Ovary (tissue), 9 donors: Measurements from ENCODE around the gene CCDC50. TPM values are rescaled to one million over a fixed set of nuclear protein-coding genes. Genes with fewer than 3 reads are reported as not detected.

Experiments used
- DNase-seq, 5 donors: peaks; one replicate each; pipeline ENCODE4 v3.0.0-alpha.2; 2019 to 2020
- H3K27ac ChIP-seq, 2 donors: fragments of 200-600 bp; one replicate each; pipeline versions ENCODE4 v1.5.1 to v1.8.0; 2019 to 2022
- H3K27me3 ChIP-seq: fragments of 200-600 bp; one replicate; pipeline ENCODE4 v1.8.0; 2022
- H3K36me3 ChIP-seq: fragments of 200-600 bp; sonication (generic); one replicate; pipeline ENCODE4 v1.5.1; 2019
- H3K4me1 ChIP-seq: one replicate; pipeline ENCODE4 v1.8.1; 2013; ENCODE audit warnings: mild to moderate bottlenecking, moderate library complexity; ENCODE audit not compliant: insufficient read depth
- H3K4me3 ChIP-seq: fragments of 200-600 bp; sonication (generic); one replicate; pipeline ENCODE4 v1.5.1; 2017
- H3K9me3 ChIP-seq, 2 donors: fragments of 200-600 bp in 1 of 2; sonication (generic) in 1 of 2; one replicate each; pipeline versions ENCODE4 v1.5.1 to v1.8.1; 2013 to 2019; ENCODE audit warnings: mild to moderate bottlenecking in 1 of 2, moderate library complexity in 1 of 2
- EP300 ChIP-seq: sonication (generic); formaldehyde crosslinking; IDR thresholded peaks from one replicate; pipeline ENCODE4 v1.6.1; 2017; ENCODE audit warnings: antibody characterized with exemption
- POLR2A ChIP-seq: fragments of 450-650 bp; IDR thresholded peaks from one replicate; pipeline ENCODE4 v1.6.1; 2017; ENCODE audit warnings: antibody characterized with exemption, mild to moderate bottlenecking, moderate library complexity
- WGBS, 3 donors: extraction: QIAGEN DNeasy Blood & Tissue Kit in 1 of 3; methylation state at CpG; one replicate each; pipeline versions ENCODE4 v1.1.5 to v1.1.7; 2013 to 2017; 5-methylcytosine and 5-hydroxymethylcytosine counted together
- intact Hi-C, 4 donors: fragments of 100-400 bp; cut with DNase I; formaldehyde crosslinking; loops; one replicate each; pipeline versions ENCODE4 v1.11.0 to v1.15.1; 2022 to 2023
- polyA plus RNA-seq, 2 donors: library from polyadenylated mRNA; stranded (reverse); fragments of 200-250 nt in 1 of 2; fragments of 350-450 nt in 1 of 2; fragmentation: Illumina TruSeq in 1 of 2; extraction: RNeasy Lipid Tissue Mini Kit (QIAGEN cat#74804) in 1 of 2; gene quantifications; one replicate each; pipeline ENCODE4 v1.2.3, GENCODE V29; 2013 to 2014
- total RNA-seq, 7 donors: library from RNA; depleted of rRNA in 2 of 7; stranded (reverse); fragments of >200 nt in 2 of 7; fragmentation: NEBNext Ultra II Directional in 3 of 7; extraction: Animal tissue kit (Norgen Biotek cat#: 25700) in 3 of 7; gene quantifications; one replicate each; pipeline versions ENCODE4 v1.1.0 to v1.2.4, GENCODE V29; 2016 to 2023
- TF ChIP-seq, protein P1 (sequence below), 3 donors: fragments of 450-650 bp in 2 of 3; fragments of 200-600 bp in 1 of 3; IDR thresholded peaks; one replicate each; pipeline versions ENCODE4 v1.5.1 to v1.8.0; 2016 to 2022; ENCODE audit warnings: antibody characterized with exemption in 3 of 3, mild to moderate bottlenecking in 1 of 3
- donor health status: DM: no; HTN: no; CAD: no; lungs with moderate emphysema.
- donor health status: DM: no; HTN: no; CAD: no.
- donor health status: Bipolar disorder and iron deficiency.
- donor health status: DM: yes; HTN: yes; CAD: no.
- donor health status: DM: no; HTN: no; CAD: no.
- donor health status: DM: yes; HTN: yes; CAD: no.

The CCDC50 gene
- total and polyA plus RNA-seq, 9 donors, result 39.6 to 85.9 (median 75.2) TPM

GRCh38 chr3:191306428-191306827 lies 22.8 kb upstream of the CCDC50 start:
- Histone ChIP-seq H3K4me1 (no peaks in the 10 kb centered on the region), H3K4me3 (no peak overlapping the region), H3K27ac (no peak overlapping the region), H3K27me3 (no peaks in the 10 kb centered on the region), H3K36me3 (no peaks in the 10 kb centered on the region), H3K9me3 (no peaks in the 10 kb centered on the region)
- intact Hi-C loops, result no loop called here
- no peak for DNase-seq
- TF ChIP-seq EP300, result no peak
- TF ChIP-seq, protein P1, sequence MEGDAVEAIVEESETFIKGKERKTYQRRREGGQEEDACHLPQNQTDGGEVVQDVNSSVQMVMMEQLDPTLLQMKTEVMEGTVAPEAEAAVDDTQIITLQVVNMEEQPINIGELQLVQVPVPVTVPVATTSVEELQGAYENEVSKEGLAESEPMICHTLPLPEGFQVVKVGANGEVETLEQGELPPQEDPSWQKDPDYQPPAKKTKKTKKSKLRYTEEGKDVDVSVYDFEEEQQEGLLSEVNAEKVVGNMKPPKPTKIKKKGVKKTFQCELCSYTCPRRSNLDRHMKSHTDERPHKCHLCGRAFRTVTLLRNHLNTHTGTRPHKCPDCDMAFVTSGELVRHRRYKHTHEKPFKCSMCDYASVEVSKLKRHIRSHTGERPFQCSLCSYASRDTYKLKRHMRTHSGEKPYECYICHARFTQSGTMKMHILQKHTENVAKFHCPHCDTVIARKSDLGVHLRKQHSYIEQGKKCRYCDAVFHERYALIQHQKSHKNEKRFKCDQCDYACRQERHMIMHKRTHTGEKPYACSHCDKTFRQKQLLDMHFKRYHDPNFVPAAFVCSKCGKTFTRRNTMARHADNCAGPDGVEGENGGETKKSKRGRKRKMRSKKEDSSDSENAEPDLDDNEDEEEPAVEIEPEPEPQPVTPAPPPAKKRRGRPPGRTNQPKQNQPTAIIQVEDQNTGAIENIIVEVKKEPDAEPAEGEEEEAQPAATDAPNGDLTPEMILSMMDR (IDR thresholded peaks at IDR 0.05), result no peak
- TF ChIP-seq POLR2A, result no peak
- 84 to 92% (median 86%) methylated on average over 4 of the region's 4 CpGs for WGBS, 3 donors

GRCh38 chr3:191307341-191307740 lies 21.9 kb upstream of the CCDC50 start:
- no peaks in the 10 kb centered on the region for H3K36me3 ChIP-seq
- DNase-seq, result no peak
- H3K4me3 ChIP-seq, result no peak overlapping the region
- no peaks in the 10 kb centered on the region for H3K27me3 ChIP-seq
- intact Hi-C loops, result no loop called here
- WGBS, 3 donors, result 78 to 82% (median 82%) methylated on average over 4 of the region's 4 CpGs
- no peak overlapping the region for H3K27ac ChIP-seq
- H3K9me3 ChIP-seq, result no peaks in the 10 kb centered on the region
- TF ChIP-seq EP300 (no peak), POLR2A (no peak)
- TF ChIP-seq, protein P1 (IDR thresholded peaks at IDR 0.05), result no peak
- no peaks in the 10 kb centered on the region for H3K4me1 ChIP-seq

DNA sequence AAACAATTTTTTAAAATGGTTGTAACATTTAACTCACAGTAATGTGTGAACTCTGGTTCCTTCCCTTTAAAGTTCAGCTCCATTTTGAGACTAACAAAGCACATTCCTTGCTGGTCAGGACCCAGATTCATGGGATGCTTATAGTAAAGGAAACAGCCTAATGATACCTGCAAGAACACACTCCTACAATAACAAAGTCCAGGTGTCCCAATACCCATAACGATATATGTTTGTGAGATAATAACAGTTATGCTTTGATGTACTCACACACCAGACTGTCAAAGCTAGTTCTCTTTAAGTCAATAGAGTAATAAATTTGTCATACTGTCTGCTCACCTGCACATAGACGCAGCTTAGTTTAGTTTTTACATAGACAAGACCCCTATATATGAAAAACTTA lies 15.9 kb upstream of the CCDC50 start:
- H3K4me3 ChIP-seq, result no peak overlapping the region
- no peaks in the 10 kb centered on the region for H3K27me3 ChIP-seq
- TF ChIP-seq EP300 (no peak), POLR2A (no peak)
- TF ChIP-seq, protein P1 (IDR thresholded peaks at IDR 0.05), result no peak
- 68 to 79% (median 75%) methylated on average over 2 of the region's 2 CpGs for WGBS, 3 donors
- no peaks in the 10 kb centered on the region for H3K36me3 ChIP-seq
- no peak for DNase-seq
- H3K9me3 ChIP-seq, result no peaks in the 10 kb centered on the region
- H3K27ac ChIP-seq, result no peak overlapping the region
- H3K4me1 ChIP-seq, result no peaks in the 10 kb centered on the region
- intact Hi-C loops, result no loop called here

DNA sequence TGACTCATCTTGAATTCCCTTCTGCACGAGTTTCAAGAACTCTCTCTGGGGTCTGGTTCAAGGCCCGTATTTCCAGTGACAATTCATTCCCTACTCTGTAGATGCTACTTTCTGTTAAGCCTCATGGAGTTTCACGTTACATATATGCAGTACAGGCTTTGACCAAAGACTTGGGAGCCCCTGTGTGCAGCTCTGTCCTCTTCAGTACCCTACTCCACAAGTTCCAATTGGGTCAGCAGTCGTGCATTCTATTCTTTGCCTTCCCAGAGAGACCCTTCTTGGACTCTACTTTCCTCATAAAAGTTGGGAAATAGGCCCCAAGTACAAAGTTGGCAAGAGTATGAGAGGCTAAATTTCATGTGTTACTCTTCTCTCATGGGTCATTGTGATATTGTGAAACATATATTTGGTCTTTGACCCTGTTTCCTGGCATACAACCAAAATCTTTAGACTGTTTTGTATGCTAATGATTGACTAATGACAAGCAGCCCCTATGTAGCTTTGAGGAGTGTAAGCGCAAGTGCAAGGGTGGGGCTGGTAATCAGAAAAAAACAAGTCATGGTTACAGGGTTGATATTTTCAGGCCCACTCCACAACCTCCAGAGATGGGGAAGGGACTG lies 15.0 kb upstream of the CCDC50 start:
- TF ChIP-seq, protein P1 (IDR thresholded peaks at IDR 0.05), result no peak
- TF ChIP-seq POLR2A (no peak), EP300 (no peak)
- Histone ChIP-seq H3K27ac (no peak overlapping the region), H3K4me1 (no peaks in the 10 kb centered on the region), H3K36me3 (no peaks in the 10 kb centered on the region), H3K27me3 (no peaks in the 10 kb centered on the region), H3K9me3 (no peaks in the 10 kb centered on the region), H3K4me3 (no peak overlapping the region)
- no peak for DNase-seq
- WGBS, 3 donors, result 88 to 89% (median 88%) methylated on average over 5 of the region's 5 CpGs
- intact Hi-C loops, result no loop called here
